ENCODE measurements around the gene DMP1. TPM values are rescaled to one million over a fixed set of nuclear protein-coding genes. Genes with fewer than 3 reads are reported as not detected.

DMP1 gene
- total and polyA plus RNA-seq, 2 of the 8 experiments (the other 6 are each of a cell fraction or from before 2014, with no cell fraction given) = 0.05 to 0.17 TPM

DNA sequence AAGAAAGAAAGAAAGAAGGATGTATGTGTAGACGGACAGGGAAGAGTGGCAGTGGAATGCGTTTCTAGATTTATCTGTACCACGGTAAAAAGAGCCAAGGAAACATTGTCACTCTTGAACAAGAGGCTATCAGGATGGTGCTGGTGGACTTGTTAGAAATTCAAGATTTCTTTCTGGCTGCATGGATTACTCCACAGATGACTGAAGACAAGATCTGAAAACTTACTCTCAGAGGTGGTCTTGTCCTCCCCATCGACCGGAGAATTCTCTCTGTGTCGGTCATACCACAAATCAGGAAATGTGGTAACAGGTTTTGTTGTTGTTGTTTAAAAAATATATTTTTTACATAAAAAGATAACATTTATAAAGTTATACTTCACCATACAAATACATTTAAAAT lies 30.0 kb upstream of the DMP1 start:
- Histone ChIP-seq H3K23me2 (ENCODE audit: low read depth, low read length) (no peaks in the 10 kb centered on the region), H4K20me1 (replicated peaks in 1 of 2; ENCODE audit: control insufficient read depth in 1 of 2, insufficient read depth in 2 of 2, low read length in 2 of 2) (no peaks in the 10 kb centered on the region), H3K4ac (replicated peaks; ENCODE audit: insufficient read length, low read depth, low read length) (no peak overlapping the region), H3K9me3 (ENCODE audit: insufficient read depth in 2 of 2, low read depth in 1 of 2, low read length in 1 of 2) (peaks cover 0 to 4% of the 10 kb centered on the region in 2 experiments; a peak in 1 of 4 replicates), H2BK20ac (ENCODE audit: low read length) (no peak overlapping the region), H2AFZ (ENCODE audit: low read length) (no peak overlapping the region), H3K56ac (replicated peaks; ENCODE audit: insufficient read length, low read depth, low read length) (no peak overlapping the region), H2BK5ac (ENCODE audit: low read depth, low read length) (no peak overlapping the region), H3K4me3 (ENCODE audit: extremely low read depth in 1 of 4, insufficient read depth in 2 of 4, low read depth in 3 of 4, low read length in 4 of 4) (no peak overlapping the region), H3K9ac (replicated peaks in 1 of 4; ENCODE audit: extremely low read depth in 1 of 4, low read depth in 3 of 4, low read length in 3 of 4) (no peak overlapping the region), H2BK12ac (ENCODE audit: low read depth, low read length) (no peak overlapping the region), H4K8ac (ENCODE audit: extremely low read depth, insufficient read depth, low read length) (no peak overlapping the region), H3K79me1 (ENCODE audit: low read depth, low read length) (no peaks in the 10 kb centered on the region), H4K91ac (replicated peaks; ENCODE audit: insufficient read length, low read length) (no peak overlapping the region), H3K4me1 (replicated peaks in 1 of 4; ENCODE audit: control insufficient read depth in 3 of 4, insufficient read depth in 4 of 4, low read length in 3 of 4) (no peaks in the 10 kb centered on the region; a peak in 1 of 7 replicates), H3K4me2 (ENCODE audit: insufficient read depth in 1 of 2, low read depth in 2 of 2, low read length in 2 of 2) (no peak overlapping the region), H3K36me3 (ENCODE audit: control insufficient read depth in 2 of 4, insufficient read depth in 4 of 4, low read length in 3 of 4) (no peaks in the 10 kb centered on the region), H3K14ac (ENCODE audit: insufficient read length) (no peak overlapping the region), H3K27ac (ENCODE audit: low read depth, low read length) (no peak overlapping the region), H3K18ac (ENCODE audit: extremely low read depth, low read length) (no peak overlapping the region), H3K23ac (ENCODE audit: insufficient read length) (no peak overlapping the region), H3K27me3 (replicated peaks in 1 of 4; ENCODE audit: control insufficient read depth in 3 of 4, extremely low read depth in 1 of 4, insufficient read depth in 3 of 4, low read length in 3 of 4) (no peaks in the 10 kb centered on the region), H4K5ac (ENCODE audit: insufficient read length, low read depth, low read length) (no peak overlapping the region), H2BK120ac (replicated peaks; ENCODE audit: low read depth, low read length) (no peak overlapping the region), H3K79me2 (ENCODE audit: control insufficient read depth in 1 of 2, insufficient read depth in 2 of 2, low read length in 2 of 2) (no peaks in the 10 kb centered on the region), H2AK5ac (ENCODE audit: low read depth, low read length) (no peak overlapping the region), H2BK15ac (ENCODE audit: low read length) (no peak overlapping the region)
- ChIA-PET POLR2A (ENCODE audit: partially characterized antibody) (no interaction called here), CTCF (ENCODE audit: partially characterized antibody) (no interaction called here)
- FAIRE-seq (no peak), DNase-seq (ENCODE audit: low read depth in 1 of 2, low spot score in 2 of 2) (no peak)
- WGBS, 2 experiments (ENCODE audit: extremely low coverage in 1 of 2, insufficient coverage in 1 of 2, insufficient read length in 1 of 2, insufficient replicate concordance in 2 of 2, low coverage in 1 of 2, low lambda C conversion rate in 2 of 2, missing lambda C conversion rate in 1 of 2) = 86% methylated on average over 6 of the region's 6 CpGs; no CpG with 5 or more reads in 1 of the 2 experiments
- no peak for TF ChIP-seq HDAC6 (IDR thresholded peaks at IDR 0.05; ENCODE audit: low read depth, low read length)
- TF ChIP-seq TAF7 (optimal IDR thresholded peaks at IDR 0.05; ENCODE audit: borderline replicate concordance, low read depth, low read length) = no peak
- no peak for TF ChIP-seq JUND (IDR thresholded peaks at IDR 0.05; ENCODE audit: low read length)
- TF ChIP-seq ASH2L (IDR thresholded peaks at IDR 0.05; ENCODE audit: low read length) = no peak
- TF ChIP-seq, protein P1, sequence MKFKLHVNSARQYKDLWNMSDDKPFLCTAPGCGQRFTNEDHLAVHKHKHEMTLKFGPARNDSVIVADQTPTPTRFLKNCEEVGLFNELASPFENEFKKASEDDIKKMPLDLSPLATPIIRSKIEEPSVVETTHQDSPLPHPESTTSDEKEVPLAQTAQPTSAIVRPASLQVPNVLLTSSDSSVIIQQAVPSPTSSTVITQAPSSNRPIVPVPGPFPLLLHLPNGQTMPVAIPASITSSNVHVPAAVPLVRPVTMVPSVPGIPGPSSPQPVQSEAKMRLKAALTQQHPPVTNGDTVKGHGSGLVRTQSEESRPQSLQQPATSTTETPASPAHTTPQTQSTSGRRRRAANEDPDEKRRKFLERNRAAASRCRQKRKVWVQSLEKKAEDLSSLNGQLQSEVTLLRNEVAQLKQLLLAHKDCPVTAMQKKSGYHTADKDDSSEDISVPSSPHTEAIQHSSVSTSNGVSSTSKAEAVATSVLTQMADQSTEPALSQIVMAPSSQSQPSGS (IDR thresholded peaks at IDR 0.05; ENCODE audit: low read length) = no peak
- no peak for TF ChIP-seq TBP (IDR thresholded peaks at IDR 0.05; ENCODE audit: low read depth, low read length)
- TF ChIP-seq EGR1 (IDR thresholded peaks at IDR 0.05; ENCODE audit: borderline replicate concordance, low read depth, low read length) = no peak
- TF ChIP-seq, protein P2, sequence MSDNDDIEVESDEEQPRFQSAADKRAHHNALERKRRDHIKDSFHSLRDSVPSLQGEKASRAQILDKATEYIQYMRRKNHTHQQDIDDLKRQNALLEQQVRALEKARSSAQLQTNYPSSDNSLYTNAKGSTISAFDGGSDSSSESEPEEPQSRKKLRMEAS (IDR thresholded peaks at IDR 0.05) = no peak
- TF ChIP-seq CTBP2 (IDR thresholded peaks at IDR 0.05; ENCODE audit: borderline replicate concordance, insufficient read depth, insufficient read length, low read length) = no peak
- TF ChIP-seq SIRT6 (IDR thresholded peaks at IDR 0.05; ENCODE audit: low read length) = no peak
- no peak for TF ChIP-seq SIN3A (conservative IDR thresholded peaks at IDR 0.05 in 1 of 2, IDR thresholded peaks at IDR 0.05 in 1 of 2; ENCODE audit: low read depth in 1 of 2, low read length in 2 of 2)
- TF ChIP-seq KDM5A (IDR thresholded peaks at IDR 0.05; ENCODE audit: low read length) = no peak
- TF ChIP-seq PHF8 (conservative IDR thresholded peaks at IDR 0.05; ENCODE audit: low read depth, low read length) = no peak
